GM19468 (cell line): ENCODE data around the gene STXBP6.

ENCODE experiments used
- ATAC-seq: cut with Tn5 transposase; IDR thresholded peaks from one replicate; pipeline ENCODE4 v1.9.1; 2021; ENCODE audit warnings: mild to moderate bottlenecking, moderate library complexity, moderate number of reproducible peaks; ENCODE audit not compliant: unreplicated experiment; ENCODE audit errors: extremely low read depth

Gene STXBP6

GRCh38 chr14:24991821-24992220 lies 58.1 kb downstream of the STXBP6 start:
- no peak for ATAC-seq

- ATAC-seq = no peak
Observed at GRCh38 chr14:24991288-24991687, 58.7 kb downstream of the STXBP6 start.

GRCh38 chr14:24990773-24991172 lies 59.2 kb downstream of the STXBP6 start:
- no peak for ATAC-seq

GRCh38 chr14:24990050-24990449 lies 59.9 kb downstream of the STXBP6 start:
- ATAC-seq = no peak

DNA sequence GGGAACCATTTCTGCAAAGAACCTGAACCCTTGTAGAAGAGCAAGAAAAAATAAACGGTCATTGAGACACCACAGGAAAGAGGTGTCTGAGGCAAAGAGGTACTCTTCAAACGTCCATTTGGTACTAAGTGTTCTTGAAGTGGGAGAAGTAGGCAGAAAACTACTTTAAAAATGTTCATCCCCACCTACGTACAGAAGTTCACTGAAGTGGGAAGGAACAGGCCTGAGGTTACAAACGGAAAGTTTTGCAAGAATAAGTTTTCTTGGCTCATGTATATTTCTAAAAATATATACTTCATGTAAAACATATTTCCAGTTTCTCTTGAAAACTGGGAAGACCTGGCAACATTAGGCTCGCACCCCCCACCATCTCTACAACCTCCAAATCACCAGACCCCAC lies 61.2 kb downstream of the STXBP6 start:
- no peak for ATAC-seq

DNA sequence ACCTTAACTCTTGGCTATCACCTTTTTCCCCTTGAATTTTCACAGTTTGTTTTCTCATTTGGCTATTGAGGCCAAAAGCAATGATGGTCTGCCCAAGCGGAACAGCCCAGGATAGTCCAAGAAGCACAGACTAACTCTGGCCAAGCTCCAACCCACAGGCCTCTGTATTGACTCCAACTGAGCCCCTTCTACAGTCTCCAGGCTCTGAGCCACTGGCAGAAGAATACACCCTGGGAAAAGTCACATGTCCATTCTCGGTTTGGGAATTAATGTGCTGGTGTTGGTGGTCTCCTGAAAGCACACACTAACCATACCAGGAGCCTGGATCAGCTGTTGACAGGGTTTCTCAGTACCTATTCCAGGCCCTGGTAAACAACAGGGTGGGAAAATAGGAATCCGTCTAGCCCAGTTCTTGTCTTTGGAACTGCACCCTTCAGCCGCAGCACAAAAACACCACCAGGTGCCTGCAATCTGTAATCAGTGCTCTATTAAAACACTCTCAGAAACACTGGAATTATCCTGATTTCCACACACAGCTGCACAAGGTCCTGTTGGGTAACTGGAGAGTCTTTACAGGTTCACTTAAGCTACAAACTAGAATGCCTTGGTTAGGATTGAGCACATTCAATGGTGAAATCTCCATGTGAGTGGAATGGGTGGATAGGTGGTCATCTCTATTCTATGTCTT lies 63.6 kb downstream of the STXBP6 start:
- no peak for ATAC-seq

DNA sequence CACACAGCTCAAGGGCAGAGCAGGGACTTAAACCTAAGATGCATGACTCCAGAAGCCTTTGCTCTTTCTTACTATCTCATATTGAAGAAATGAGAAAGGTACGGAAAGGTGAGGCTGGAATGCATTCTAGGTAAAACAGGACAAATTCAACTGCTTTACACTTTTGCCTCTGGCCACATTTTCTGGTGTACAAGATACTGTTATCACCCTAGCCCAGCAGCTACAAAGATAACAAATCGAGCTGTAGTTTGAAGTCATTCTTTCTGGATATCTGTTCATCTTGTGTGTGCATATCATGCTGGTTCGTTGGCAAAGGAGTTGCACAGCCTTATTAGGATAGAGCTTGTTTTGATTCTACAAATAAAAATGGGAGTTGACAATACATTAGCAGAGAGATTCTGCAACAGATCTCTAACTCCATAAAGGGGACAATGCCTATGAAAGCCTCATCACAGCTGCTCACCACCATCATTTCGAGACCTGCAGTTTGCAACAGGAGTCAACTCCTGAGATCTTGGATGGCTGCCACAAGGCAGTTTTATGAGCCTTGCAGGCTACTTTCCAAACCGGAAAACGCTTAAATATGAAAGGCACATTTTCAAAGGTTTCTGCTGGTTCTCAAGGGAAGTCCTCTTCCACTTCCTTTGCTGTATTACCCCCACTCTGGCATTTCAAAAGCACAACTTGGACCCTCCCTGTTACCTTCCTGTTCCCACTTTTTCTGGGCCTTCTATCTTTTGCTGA lies 64.9 kb downstream of the STXBP6 start:
- no peak for ATAC-seq

GRCh38 chr14:24982472-24983155 lies 67.3 kb downstream of the STXBP6 start:
- no peak for ATAC-seq

GRCh38 chr14:24979725-24980239 lies 70.2 kb downstream of the STXBP6 start:
- ATAC-seq = no peak

- ATAC-seq = peak; percentile 67
Observed at GRCh38 chr14:24978862-24979724, 70.9 kb downstream of the STXBP6 start.

DNA sequence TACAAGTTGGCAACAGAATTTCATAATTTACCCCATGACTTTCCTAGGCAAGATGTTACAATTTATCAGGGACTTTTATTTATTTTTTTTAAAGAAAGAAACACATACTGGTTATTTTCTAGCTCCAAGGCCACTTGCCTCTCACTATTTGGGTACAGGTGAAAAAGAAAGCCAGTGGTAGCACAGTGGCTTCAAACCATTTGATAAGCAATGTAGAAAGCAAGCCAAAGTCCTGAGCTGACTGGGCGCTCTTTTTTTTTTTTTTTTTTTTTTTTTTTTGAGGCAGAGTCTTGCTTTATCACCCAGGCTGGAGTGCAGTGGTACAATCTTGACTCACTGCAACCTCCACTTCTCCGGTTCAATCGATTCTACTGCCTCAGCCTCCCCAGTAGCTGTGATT lies 73.3 kb downstream of the STXBP6 start:
- ATAC-seq = no peak

GRCh38 chr14:24975393-24975792 lies 74.6 kb downstream of the STXBP6 start:
- ATAC-seq = no peak

DNA sequence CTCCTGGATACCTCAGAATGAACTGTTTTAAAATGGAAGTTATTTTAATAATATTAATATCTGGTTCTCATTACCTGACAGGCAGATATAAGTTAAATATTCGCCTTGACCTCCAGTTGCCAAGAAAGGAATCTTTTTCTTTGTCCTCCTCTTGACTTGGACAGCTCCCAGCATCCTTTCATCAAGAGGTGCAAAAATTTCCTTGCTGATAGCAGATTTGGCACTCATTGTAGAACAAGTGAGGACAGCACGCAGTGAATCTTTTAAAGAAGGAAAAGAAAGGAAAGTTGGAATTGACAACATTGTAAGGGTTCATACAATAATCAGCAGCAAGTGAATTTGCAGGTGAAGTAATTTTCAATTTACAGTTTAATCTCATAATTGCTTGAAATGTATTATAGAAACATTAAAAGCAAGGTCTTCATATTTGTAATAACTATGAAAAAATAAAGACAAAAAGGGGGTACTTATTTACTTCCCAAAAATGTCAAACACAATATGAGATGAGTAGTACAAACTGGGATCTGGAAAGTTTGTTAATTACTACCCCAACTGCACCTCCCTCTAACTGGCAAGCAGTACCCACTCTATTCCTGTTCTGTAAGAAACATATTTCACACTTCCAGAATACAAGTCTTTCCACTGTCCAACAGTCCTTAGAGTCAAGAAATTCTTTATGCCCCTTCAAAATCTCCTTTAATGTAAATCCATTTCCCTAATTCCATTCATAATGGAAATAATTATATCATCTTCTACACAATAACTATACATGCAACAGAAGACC lies 75.2 kb downstream of the STXBP6 start:
- no peak for ATAC-seq

DNA sequence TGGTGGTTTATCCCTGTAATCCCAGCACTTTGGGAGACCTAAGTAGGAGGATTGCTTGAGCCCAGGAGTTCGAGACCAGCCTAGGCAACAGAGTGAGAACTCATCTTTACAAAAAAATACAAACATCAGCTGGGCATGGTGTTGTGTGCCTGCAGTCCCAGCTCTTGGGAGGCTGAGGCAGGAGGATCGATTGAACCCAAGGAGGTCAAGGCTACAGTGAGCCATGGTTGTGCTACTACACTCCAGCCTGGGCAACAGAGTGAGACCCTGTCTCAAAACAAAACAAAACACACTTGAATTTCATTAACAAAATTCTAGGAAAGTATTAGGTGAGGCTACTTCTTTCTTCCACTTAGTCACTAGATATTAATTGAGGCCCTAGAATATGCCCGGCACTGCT lies 77.1 kb downstream of the STXBP6 start:
- ATAC-seq = no peak

DNA sequence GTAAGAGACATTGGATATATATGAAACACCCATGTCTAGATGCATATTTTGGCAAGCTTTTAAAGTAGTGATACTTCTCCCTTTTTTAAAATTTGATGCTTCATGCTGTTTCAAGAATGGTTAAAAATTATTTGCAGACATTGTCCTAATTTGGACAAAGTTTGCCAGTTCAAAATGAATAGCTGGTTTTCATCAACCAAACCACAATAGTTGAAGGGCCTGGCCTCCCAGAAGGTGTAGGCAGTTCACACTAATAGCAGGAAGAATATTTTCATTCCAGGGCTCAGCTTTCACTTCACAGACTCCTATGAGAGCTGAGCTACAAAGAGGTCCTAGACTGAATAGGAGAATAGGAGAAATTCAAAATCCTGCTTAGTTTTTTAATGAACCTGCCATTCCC lies 78.7 kb downstream of the STXBP6 start:
- no peak for ATAC-seq

- ATAC-seq = no peak
Observed at GRCh38 chr14:24966579-24966964, 83.4 kb downstream of the STXBP6 start.

DNA sequence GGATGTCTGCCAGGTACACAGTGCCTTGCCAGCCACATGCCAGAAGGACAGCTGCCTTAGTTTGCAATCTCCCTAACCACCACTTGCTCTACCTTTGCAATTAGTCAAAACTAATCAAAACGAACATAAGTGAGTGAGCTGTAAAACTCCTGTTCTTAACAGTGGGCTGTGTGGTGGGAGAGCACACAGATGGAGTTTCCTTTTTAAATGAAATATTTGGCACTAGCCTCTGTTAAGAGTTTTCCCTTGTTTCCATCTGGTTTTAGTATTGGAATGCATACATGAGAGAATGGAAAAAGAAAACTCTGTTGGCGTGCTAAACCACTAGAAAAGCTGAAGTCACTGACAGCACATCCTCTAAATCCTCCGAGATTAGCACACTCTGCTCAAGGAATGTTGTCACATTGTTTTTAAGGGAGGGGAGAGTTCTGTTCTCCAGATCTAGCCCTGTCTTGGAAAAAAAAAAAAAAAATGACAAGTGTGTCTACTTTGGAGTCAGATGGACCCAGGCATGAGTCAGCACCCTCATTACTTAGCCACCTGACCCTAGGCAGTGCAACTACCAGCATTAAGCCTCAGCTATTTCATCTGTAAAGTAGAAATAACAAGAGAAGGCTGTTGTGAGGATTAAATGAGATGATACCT lies 83.9 kb downstream of the STXBP6 start:
- ATAC-seq = no peak

- no peak for ATAC-seq
Observed at GRCh38 chr14:24965578-24965933, 84.4 kb downstream of the STXBP6 start.

GRCh38 chr14:24964591-24964990 lies 85.4 kb downstream of the STXBP6 start:
- ATAC-seq = no peak
